ENCODE results near the gene LMNB1.
"Not testable (repeated sequence)": the region's sequence is repeated elsewhere in the genome, so short reads cannot be mapped to it uniquely, and the experiment has no call there.

- TF ChIP-seq CTCF (conservative IDR thresholded peaks at IDR 0.05; ENCODE audit: low read depth, low read length); EZH2phosphoT487 (IDR thresholded peaks at IDR 0.05; ENCODE audit: borderline replicate concordance, low read length); EZH2 (IDR thresholded peaks at IDR 0.05; ENCODE audit: low read length, unreplicated experiment): not testable (repeated sequence)
These were observed 36.9 kb downstream of the LMNB1 start for GRCh38 chr5:126813799-126814198.
